Activated T-helper 2 cell treated with anti-CD3 and anti-CD28 coated beads, Interferon-gamma antibody, Interleukin-2, Interleukin-4, amounts not matched to agents 10 μg/mL and 5 μg/mL and 100 μg/mL, durations not matched to agents 14 hours and 24 hours and 36 hours (primary cell): Measurements from ENCODE around the gene CRTC3. TPM values are rescaled to one million over a fixed set of nuclear protein-coding genes. Genes with fewer than 3 reads are reported as not detected.
"Not testable (repeated sequence)": the region's sequence is repeated elsewhere in the genome, so short reads cannot be mapped to it uniquely, and the experiment has no call there.

ENCODE experiments used
- DNase-seq: peaks from one replicate; pipeline ENCODE4 v3.0.0; 2021; ENCODE audit warnings: low spot score
- H3K27ac Mint-ChIP-seq: one replicate; pipeline ENCODE4 v1.8.0; 2021; ENCODE audit warnings: mixed read lengths
- H3K27me3 Mint-ChIP-seq: one replicate; pipeline ENCODE4 v1.8.0; 2021; ENCODE audit warnings: low read depth, mixed read lengths
- H3K36me3 Mint-ChIP-seq: one replicate; pipeline ENCODE4 v1.8.0; 2021; ENCODE audit warnings: low read depth, mixed read lengths
- H3K4me1 Mint-ChIP-seq: one replicate; pipeline ENCODE4 v1.8.0; 2021; ENCODE audit warnings: low read depth, mixed read lengths
- H3K4me3 Mint-ChIP-seq: one replicate; pipeline ENCODE4 v1.8.0; 2021; ENCODE audit warnings: low read depth, mild to moderate bottlenecking, moderate library complexity, mixed read lengths
- H3K9me3 Mint-ChIP-seq: one replicate; pipeline ENCODE4 v1.8.0; 2021; ENCODE audit warnings: mixed read lengths
- intact Hi-C: fragments of 100-400 bp; cut with micrococcal nuclease; formaldehyde crosslinking; loops from one replicate; pipeline ENCODE4 v1.15.1; 2023
- total RNA-seq: library from RNA; stranded (reverse); gene quantifications from 2 replicates; pipeline ENCODE4 v1.2.3, GENCODE V29; 2022

Gene CRTC3
- total RNA-seq, 1 donor from 2014 or later: 61.8 TPM

GRCh38 chr15:90685591-90686434 is 156.1 kb downstream of the CRTC3 start:
- H3K4me1 Mint-ChIP-seq: peaks cover 53% of the 10 kb centered on the region
- H3K27ac Mint-ChIP-seq: peak overlapping the region; percentile 98
- H3K27me3 Mint-ChIP-seq: no peaks in the 10 kb centered on the region
- intact Hi-C loops: loop anchor here (1.0 to 5.0 kb wide), 5 partner anchors 8 to 246 kb away; partner anchors contain the start of gene HDDC3
- no peak overlapping the region for H3K4me3 Mint-ChIP-seq
- no peak for DNase-seq
- peaks cover 15% of the 10 kb centered on the region for H3K36me3 Mint-ChIP-seq
- peaks cover 12% of the 10 kb centered on the region for H3K9me3 Mint-ChIP-seq

DNA sequence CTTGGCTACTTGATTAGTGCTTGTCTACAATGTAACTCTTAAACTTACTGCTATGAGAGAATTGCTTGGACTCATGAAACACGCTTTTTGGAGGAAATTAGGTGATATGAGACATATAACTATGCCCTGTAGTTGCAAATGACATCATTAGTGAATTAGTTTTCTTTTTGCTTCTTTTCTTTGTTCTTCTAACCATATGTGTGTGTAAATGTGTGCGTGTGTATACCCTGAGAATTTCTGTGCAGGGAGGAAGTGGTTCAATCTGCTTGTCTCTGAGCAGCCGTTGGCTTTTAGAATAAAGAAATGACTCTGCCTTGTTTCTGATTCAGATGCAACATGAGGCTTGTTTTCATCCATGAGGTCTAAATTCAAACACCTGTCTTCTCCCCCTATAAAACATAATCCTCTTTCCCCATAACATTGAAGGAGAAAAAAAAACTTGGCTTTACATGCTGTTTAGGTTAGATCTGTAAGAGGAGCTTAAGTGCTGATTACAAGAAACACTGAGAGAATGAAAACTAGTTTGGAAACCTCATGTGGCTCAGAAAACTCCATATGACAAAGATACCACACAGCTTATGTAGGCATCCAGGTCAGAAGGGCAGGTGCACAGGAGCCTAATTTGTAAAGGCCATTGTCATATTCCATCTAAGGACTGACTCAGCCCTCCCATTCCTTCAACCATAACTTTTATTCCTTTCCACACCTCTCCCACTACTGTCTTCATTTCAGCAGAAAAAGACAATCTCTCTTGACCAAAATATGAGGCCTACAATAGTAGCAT is 156.9 kb downstream of the CRTC3 start:
- Mint-ChIP-seq H3K4me1 (peaks cover 50% of the 10 kb centered on the region), H3K27me3 (no peaks in the 10 kb centered on the region), H3K27ac (peak overlapping the region; percentile 98), H3K4me3 (peak overlapping the region; percentile 30), H3K9me3 (peaks cover 13% of the 10 kb centered on the region), H3K36me3 (peaks cover 16% of the 10 kb centered on the region)
- intact Hi-C loops: loop anchor here (1.0 to 5.0 kb wide), 5 partner anchors 8 to 246 kb away; partner anchors contain the start of gene HDDC3
- DNase-seq: peak; percentile 53

DNA sequence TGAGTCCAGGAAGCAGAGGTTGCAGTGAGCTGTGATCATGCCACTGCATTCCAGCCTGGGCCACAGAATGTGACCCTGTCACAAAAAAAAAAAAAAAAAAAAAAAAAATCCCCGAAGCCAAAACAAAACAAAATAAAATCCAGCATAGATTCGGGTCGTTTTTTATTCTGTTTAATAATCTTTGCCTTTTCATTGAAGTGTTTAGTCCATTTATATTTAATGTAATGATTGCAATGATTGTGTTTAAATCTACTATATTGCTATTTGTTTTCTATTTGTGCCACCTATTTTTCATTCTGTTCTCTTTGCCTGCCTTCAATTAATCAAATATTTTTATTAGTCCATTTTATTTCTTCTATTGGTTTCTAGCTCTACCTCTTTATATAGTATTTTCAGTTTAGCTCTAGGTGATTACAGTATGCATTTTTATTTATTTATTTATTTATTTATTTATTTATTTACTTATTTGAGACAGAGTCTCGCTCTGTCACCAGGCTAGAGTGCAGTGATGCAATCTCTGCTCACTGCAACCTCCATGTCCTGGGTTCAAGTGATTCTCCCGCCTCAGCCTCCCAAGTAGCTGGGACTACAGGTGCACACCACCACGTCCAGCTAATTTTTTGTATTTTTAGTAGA is 159.7 kb downstream of the CRTC3 start:
- Mint-ChIP-seq H3K4me1 (peaks cover 59% of the 10 kb centered on the region), H3K36me3 (peaks cover 16% of the 10 kb centered on the region)

DNA sequence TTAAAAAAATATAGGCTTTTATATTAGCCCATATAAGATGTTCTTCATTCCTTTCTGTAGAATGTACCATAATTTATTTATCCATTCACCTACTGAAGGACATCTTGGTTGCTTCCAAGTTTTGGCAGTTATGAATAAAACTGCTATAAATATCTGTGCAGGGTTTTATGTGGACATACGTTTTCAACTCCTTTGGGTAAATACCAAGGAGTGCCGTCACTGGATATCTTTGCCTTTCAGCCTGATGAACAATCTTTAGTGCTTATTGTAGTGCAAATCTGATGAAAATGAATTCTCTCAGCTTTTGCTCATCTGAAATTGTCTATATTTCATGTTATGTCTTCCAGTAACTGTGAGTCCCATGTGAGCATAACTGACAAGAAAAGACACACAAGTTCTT is 160.9 kb downstream of the CRTC3 start:
- Mint-ChIP-seq H3K9me3 (peaks cover 13% of the 10 kb centered on the region), H3K36me3 (peaks cover 16% of the 10 kb centered on the region), H3K4me3 (no peak overlapping the region), H3K27ac (no peak overlapping the region), H3K27me3 (no peaks in the 10 kb centered on the region), H3K4me1 (peaks cover 56% of the 10 kb centered on the region)
- DNase-seq: no peak
- intact Hi-C loops: loop anchor here (10.0 kb wide), 1 partner anchor 126 kb away; no protein-coding TSS in a partner anchor

More for the DNA sequence above, 159.7 kb downstream of the CRTC3 start:
- intact Hi-C loops: loop anchor here (5.0 kb wide), 1 partner anchor 243 kb away; the partner anchor contains the start of gene HDDC3
- peaks cover 13% of the 10 kb centered on the region for H3K9me3 Mint-ChIP-seq
- not testable (repeated sequence) for H3K4me3 Mint-ChIP-seq, H3K27ac Mint-ChIP-seq, DNase-seq, H3K27me3 Mint-ChIP-seq

DNA sequence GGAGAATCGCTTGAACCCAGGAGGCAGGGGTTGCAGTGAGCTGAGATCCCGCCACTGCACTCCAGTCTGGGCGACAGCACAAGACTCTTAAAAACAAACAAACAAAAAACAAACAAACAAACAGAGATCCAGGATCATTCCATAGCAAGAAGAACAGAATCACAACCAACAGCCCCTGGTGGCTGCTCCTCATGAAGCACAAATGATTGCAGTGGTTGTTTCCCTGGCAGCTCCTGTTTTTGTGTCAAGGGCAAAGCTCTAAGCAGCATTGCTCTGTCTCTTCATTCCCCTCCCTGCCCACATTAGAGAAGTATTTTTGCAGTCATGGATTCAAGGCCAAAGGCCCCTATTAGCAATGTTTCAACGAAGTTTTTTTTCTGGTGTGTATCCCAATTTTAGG is 161.6 kb downstream of the CRTC3 start:
- H3K27ac Mint-ChIP-seq: no peak overlapping the region
- no peak overlapping the region for H3K4me3 Mint-ChIP-seq
- DNase-seq: no peak
- H3K4me1 Mint-ChIP-seq: peaks cover 51% of the 10 kb centered on the region
- peaks cover 13% of the 10 kb centered on the region for H3K9me3 Mint-ChIP-seq
- H3K27me3 Mint-ChIP-seq: no peaks in the 10 kb centered on the region
- intact Hi-C loops: loop anchor here (10.0 kb wide), 1 partner anchor 127 kb away; no protein-coding TSS in a partner anchor
- H3K36me3 Mint-ChIP-seq: peaks cover 16% of the 10 kb centered on the region

DNA sequence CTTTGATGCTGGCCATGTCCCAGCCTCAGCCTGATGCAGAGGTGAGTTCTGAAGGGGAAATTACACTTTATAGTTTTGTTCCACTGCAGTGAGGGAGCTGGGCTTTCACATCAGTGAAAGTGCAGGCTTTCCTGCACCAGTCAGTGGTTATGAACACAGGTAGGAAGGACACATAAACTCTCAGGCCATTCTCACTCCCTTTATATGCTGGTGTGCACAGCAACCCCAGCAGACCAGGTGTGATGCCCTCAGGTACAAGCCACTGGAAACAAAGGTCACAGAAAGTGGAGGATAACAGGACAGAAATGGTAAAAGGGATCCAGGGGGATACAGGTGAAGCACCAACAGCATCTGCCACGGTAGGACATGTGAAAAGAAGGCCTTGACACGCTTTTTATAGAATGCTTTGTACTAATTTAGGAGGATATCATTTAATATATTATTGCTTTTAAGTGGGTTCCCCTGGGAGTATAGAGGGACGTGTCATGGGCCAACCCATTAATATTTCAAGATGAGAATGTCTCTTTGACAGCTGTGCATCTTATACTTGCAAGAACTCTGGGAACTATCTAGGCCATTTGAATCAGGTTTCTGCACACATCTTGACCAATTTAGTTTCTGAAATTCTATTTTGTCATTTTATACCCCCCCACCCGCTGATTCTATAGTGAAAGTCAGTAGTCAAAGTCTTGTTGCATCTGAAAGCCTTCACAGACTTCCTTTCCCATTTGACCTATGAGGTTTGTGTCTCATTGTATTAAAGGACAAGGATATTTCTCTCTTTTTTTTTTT is 162.5 kb downstream of the CRTC3 start:
- peaks cover 16% of the 10 kb centered on the region for H3K36me3 Mint-ChIP-seq
- no peaks in the 10 kb centered on the region for H3K27me3 Mint-ChIP-seq
- no peak for DNase-seq
- peaks cover 13% of the 10 kb centered on the region for H3K9me3 Mint-ChIP-seq
- peaks cover 49% of the 10 kb centered on the region for H3K4me1 Mint-ChIP-seq
- intact Hi-C loops: loop anchor here (1.0 to 10.0 kb wide), 2 partner anchors 12 to 127 kb away; no protein-coding TSS in a partner anchor
- H3K4me3 Mint-ChIP-seq: no peak overlapping the region
- H3K27ac Mint-ChIP-seq: no peak overlapping the region

Other genes with a start within 250 kb of the CRTC3 start
- gene ZNF774, start 177.6 kb upstream of the CRTC3 start, total RNA-seq: 2.7 and 3.6 TPM in 2 replicates
- 186 and 196 TPM in 2 replicates for gene IQGAP1, start 141.7 kb upstream of the CRTC3 start, total RNA-seq
- gene BLM, start 187.4 kb downstream of the CRTC3 start, total RNA-seq: 58.9 and 65.3 TPM in 2 replicates